Measurements from ENCODE around the gene ANXA6. TPM values are rescaled to one million over a fixed set of nuclear protein-coding genes. Genes with fewer than 3 reads are reported as not detected.
A peak's percentile ranks its signal among the peaks of the same experiment; 100 is the strongest.

Gene ANXA6
- total and polyA plus RNA-seq, 9 of the 15 experiments (the other 6 are each of a cell fraction or from before 2014, with no cell fraction given) = 0.70 to 13.2 (median 8.3) TPM

- TF ChIP-seq ZBTB40 (IDR thresholded peaks at IDR 0.05) (0 out of 2 replicates have a peak, but pooled peaks have one; percentile 27), ZBTB40 (CRISPR knock-in tag; IDR thresholded peaks at IDR 0.05) (no peak), ZKSCAN1 (IDR thresholded peaks at IDR 0.05; ENCODE audit: low read depth, low read length) (peak; percentile 52; the same call in 1 of the 2 replicates), EHMT2 (IDR thresholded peaks at IDR 0.05) (peak; percentile 54; the same call in 1 of the 2 replicates), TSC22D4 (tag; IDR thresholded peaks at IDR 0.05) (no peak), TCF3 (CRISPR knock-in tag; IDR thresholded peaks at IDR 0.05) (peak; percentile 51), ATF7 (IDR thresholded peaks at IDR 0.05) (peak; percentile 64; the same call in 1 of the 2 replicates), HBP1 (CRISPR knock-in tag; IDR thresholded peaks at IDR 0.05) (0 out of 2 replicates have a peak, but pooled peaks have one; percentile 60), CXXC5 (CRISPR knock-in tag; IDR thresholded peaks at IDR 0.05) (peak; percentile 48; the same call in 1 of the 2 replicates), DIDO1 (tag; IDR thresholded peaks at IDR 0.05; ENCODE audit: low read depth) (0 out of 2 replicates have a peak, but pooled peaks have one; percentile 39)
Observed at GRCh38 chr5:151126199-151126645, 31.4 kb downstream of the ANXA6 start (continued).
